Osteocyte (in vitro differentiated cells): Measurements from ENCODE around the gene B4GALNT3. TPM values are rescaled to one million over a fixed set of nuclear protein-coding genes. Genes with fewer than 3 reads are reported as not detected.

ENCODE experiments used
- DNase-seq: peaks from one replicate; pipeline ENCODE4 v3.0.0; 2021; ENCODE audit warnings: mixed read lengths; ENCODE audit not compliant: unreplicated experiment; ENCODE audit errors: extremely low spot score
- H3K27ac Mint-ChIP-seq: one replicate; pipeline ENCODE4 v1.8.0; 2021; ENCODE audit warnings: mild to moderate bottlenecking, mixed read lengths; ENCODE audit not compliant: unreplicated experiment
- H3K27me3 Mint-ChIP-seq: one replicate; pipeline ENCODE4 v1.8.0; 2021; ENCODE audit warnings: mixed read lengths; ENCODE audit not compliant: unreplicated experiment
- H3K36me3 Mint-ChIP-seq: one replicate; pipeline ENCODE4 v1.8.0; 2021; ENCODE audit warnings: mixed read lengths; ENCODE audit not compliant: unreplicated experiment
- H3K4me1 Mint-ChIP-seq: one replicate; pipeline ENCODE4 v1.8.0; 2021; ENCODE audit warnings: mixed read lengths; ENCODE audit not compliant: unreplicated experiment
- H3K4me3 Mint-ChIP-seq: one replicate; pipeline ENCODE4 v1.8.0; 2021; ENCODE audit warnings: mild to moderate bottlenecking, moderate library complexity, mixed read lengths; ENCODE audit not compliant: unreplicated experiment
- H3K9me3 Mint-ChIP-seq: one replicate; pipeline ENCODE4 v1.8.0; 2021; ENCODE audit warnings: mixed read lengths; ENCODE audit not compliant: unreplicated experiment
- total RNA-seq: library from RNA; stranded (reverse); gene quantifications from 2 replicates; pipeline ENCODE4 v1.2.1, GENCODE V29; 2021
- TF ChIP-seq, protein P1 (sequence below): fragments of 200-600 bp; sonication (generic); IDR thresholded peaks from 2 replicates; pipeline ENCODE4 v1.5.0; 2021; ENCODE audit warnings: antibody characterized with exemption, mild to moderate bottlenecking, moderate library complexity

The B4GALNT3 gene
- total RNA-seq, 1 donor from 2014 or later, result 0.27 TPM

DNA sequence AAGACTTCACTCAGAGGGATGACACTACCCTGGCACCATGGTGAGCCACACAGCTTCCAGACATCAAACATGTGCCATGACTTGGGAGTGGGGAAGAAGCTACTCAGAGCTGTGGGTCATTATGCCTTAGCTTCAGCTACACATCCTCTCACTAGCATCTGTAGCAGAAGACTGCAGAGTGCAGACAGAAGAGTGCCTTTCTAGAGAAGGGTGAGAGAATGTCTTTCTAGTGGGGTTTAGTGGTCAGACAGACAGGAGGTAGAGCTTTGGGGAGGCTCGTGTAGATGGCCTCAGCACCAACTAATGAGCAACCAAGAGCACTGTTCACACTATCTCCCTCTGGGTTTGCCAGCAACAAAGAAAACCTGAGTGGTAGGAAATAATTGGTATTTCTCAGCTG lies 4.9 kb upstream of the B4GALNT3 start:
- TF ChIP-seq, protein P1, sequence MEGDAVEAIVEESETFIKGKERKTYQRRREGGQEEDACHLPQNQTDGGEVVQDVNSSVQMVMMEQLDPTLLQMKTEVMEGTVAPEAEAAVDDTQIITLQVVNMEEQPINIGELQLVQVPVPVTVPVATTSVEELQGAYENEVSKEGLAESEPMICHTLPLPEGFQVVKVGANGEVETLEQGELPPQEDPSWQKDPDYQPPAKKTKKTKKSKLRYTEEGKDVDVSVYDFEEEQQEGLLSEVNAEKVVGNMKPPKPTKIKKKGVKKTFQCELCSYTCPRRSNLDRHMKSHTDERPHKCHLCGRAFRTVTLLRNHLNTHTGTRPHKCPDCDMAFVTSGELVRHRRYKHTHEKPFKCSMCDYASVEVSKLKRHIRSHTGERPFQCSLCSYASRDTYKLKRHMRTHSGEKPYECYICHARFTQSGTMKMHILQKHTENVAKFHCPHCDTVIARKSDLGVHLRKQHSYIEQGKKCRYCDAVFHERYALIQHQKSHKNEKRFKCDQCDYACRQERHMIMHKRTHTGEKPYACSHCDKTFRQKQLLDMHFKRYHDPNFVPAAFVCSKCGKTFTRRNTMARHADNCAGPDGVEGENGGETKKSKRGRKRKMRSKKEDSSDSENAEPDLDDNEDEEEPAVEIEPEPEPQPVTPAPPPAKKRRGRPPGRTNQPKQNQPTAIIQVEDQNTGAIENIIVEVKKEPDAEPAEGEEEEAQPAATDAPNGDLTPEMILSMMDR, result no peak
- H3K27ac Mint-ChIP-seq, result no peak overlapping the region
- H3K36me3 Mint-ChIP-seq, result no peaks in the 10 kb centered on the region
- peaks cover 5% of the 10 kb centered on the region for H3K4me1 Mint-ChIP-seq
- no peaks in the 10 kb centered on the region for H3K9me3 Mint-ChIP-seq
- peaks cover 56% of the 10 kb centered on the region for H3K27me3 Mint-ChIP-seq
- no peak overlapping the region for H3K4me3 Mint-ChIP-seq
- DNase-seq, result no peak

DNA sequence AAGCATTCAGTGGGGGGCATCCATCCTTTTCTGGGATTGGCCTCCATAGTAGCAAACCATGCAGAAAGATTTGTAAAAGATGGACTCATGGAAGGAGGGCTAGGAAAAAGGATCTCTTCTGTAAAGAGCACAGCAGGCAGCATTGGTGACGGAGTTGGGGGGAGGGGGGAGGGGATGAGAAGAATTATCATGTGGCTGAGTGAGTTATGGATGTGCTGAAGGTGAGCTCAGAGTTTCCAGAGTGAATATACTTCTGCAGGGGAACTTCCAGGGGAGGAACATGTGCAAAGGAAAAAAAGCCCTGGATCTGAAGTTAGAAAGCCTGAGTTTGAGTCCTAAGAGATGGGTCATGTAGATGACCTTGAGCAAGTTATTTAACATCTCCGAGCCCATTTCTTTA lies 3.9 kb upstream of the B4GALNT3 start:
- peaks cover 5% of the 10 kb centered on the region for H3K4me1 Mint-ChIP-seq
- TF ChIP-seq, protein P1, result no peak

DNA sequence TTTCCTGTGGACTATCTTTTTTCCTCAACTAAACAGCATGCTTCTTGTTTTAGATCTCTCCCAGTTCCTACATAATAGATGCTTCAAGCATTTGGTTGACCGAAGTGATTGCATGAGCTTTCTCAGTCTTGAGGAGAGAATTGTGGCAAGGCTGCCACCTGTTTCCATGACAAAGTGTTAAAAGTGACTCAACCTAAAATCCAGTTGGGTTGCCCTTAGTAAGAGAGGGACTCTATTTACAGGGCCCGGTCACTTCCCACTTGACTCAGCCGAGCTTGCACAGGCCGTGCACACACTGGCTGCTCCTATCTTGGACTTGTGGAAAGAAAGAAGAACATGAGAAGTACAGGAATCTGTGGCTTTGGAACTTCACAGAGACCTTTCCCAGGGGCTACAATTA lies 2.1 kb upstream of the B4GALNT3 start:
- no peak overlapping the region for H3K27ac Mint-ChIP-seq
- no peaks in the 10 kb centered on the region for H3K9me3 Mint-ChIP-seq
- peaks cover 67% of the 10 kb centered on the region for H3K27me3 Mint-ChIP-seq
- DNase-seq, result no peak
- no peak overlapping the region for H3K4me3 Mint-ChIP-seq
- peaks cover 10% of the 10 kb centered on the region for H3K4me1 Mint-ChIP-seq
- H3K36me3 Mint-ChIP-seq, result no peaks in the 10 kb centered on the region
- TF ChIP-seq, protein P1, result no peak

More for the DNA sequence above, 3.9 kb upstream of the B4GALNT3 start:
- Mint-ChIP-seq H3K27me3 (peaks cover 56% of the 10 kb centered on the region), H3K9me3 (no peaks in the 10 kb centered on the region), H3K4me3 (no peak overlapping the region), H3K27ac (no peak overlapping the region), H3K36me3 (no peaks in the 10 kb centered on the region)
- no peak for DNase-seq

DNA sequence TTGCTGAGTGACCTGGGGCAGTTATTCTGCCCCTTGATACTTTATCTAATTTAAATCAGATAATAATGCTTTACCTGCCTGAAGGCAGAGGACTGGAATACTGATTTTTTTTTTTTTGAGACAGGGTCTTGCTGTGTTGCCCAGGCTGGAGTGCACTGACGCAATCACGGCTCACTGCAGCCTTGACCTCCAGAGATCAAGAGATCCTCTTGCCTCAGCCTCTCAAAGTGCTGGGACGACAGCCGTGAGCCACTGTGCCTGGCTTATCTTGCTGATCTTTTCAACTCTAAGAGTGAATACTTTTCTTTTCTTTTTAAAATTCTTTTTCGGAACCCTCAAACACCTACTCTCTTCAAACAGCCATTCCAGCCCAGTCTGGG lies 699 bp upstream of the B4GALNT3 start:
- no peak for DNase-seq
- TF ChIP-seq, protein P1, result no peak
- Mint-ChIP-seq H3K36me3 (no peaks in the 10 kb centered on the region), H3K9me3 (no peaks in the 10 kb centered on the region), H3K27me3 (peaks cover 78% of the 10 kb centered on the region), H3K27ac (no peak overlapping the region), H3K4me1 (peaks cover 8% of the 10 kb centered on the region), H3K4me3 (peak overlapping the region; percentile 57)

DNA sequence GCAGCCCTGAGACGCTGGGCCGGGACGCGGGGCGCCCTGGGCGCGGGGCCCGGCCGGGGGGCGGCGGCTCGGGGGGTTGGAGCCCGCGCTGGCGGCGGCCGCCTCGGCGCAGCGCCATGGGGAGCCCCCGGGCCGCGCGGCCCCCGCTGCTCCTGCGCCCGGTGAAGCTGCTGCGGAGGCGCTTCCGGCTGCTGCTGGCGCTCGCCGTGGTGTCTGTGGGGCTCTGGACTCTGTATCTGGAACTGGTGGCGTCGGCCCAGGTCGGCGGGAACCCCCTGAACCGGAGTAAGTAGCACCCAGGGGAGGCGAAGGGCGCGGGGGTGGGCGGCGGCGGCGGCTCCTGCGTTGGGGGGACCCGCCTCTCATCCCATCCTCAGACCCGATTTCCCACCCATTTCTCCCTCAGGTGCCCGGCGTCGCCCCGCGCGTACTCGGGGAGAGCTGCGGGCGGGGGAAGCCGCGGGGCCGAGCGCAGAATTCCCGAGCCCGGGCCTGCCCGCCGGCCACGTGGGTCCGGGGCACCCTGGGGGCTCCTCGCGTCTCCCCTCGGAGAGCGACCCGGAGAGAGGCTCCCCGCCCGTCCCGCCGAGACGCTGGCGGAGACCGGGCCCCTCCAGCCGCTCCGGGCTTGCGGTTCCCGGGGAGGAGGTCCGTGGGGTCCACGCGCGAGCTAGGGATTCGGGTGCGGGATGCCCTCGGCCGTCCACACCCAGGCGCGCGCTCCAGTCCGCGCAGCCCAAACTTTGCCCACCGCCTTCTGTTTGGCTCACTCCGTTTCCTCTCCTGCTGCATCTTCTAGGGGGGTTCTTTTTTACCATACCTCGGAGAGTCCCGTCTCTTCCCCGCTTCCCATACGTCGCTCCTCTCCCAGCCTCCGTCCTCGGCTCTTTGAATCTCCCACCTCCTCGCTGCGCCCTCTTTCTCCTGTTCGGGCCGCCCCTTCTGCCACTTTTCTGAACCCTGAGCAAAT lies 807 bp downstream of the B4GALNT3 start:
- TF ChIP-seq, protein P1, result no peak
- H3K27ac Mint-ChIP-seq, result no peak overlapping the region
- no peaks in the 10 kb centered on the region for H3K9me3 Mint-ChIP-seq
- peak overlapping the region; percentile 74 for H3K4me3 Mint-ChIP-seq
- H3K36me3 Mint-ChIP-seq, result no peaks in the 10 kb centered on the region
- no peak for DNase-seq
- peaks cover 8% of the 10 kb centered on the region for H3K4me1 Mint-ChIP-seq
- peaks cover 80% of the 10 kb centered on the region for H3K27me3 Mint-ChIP-seq
